Activated T-helper 17 cell treated with anti-CD3 and anti-CD28 coated beads, Interleukin-2, amount 50 U/mL, for 72 hours (primary cell): Measurements from ENCODE around the gene SIRPB1. TPM values are rescaled to one million over a fixed set of nuclear protein-coding genes. Genes with fewer than 3 reads are reported as not detected.
"Not testable (repeated sequence)": the region's sequence is repeated elsewhere in the genome, so short reads cannot be mapped to it uniquely, and the experiment has no call there.

Experiments
- ATAC-seq: fragments of 150-1000 bp; cut with Tn5 transposase; replicated peaks from 2 replicates; pipeline ENCODE4 v1.10.0; 2021; ENCODE audit warnings: mild to moderate bottlenecking, moderate library complexity
- H3K27ac Mint-ChIP-seq: one replicate; pipeline ENCODE4 v1.8.0; 2022; ENCODE audit warnings: mixed read lengths
- H3K27me3 Mint-ChIP-seq: one replicate; pipeline ENCODE4 v1.8.0; 2022; ENCODE audit warnings: mixed read lengths
- H3K36me3 Mint-ChIP-seq: one replicate; pipeline ENCODE4 v1.8.0; 2022; ENCODE audit warnings: low read depth, mild to moderate bottlenecking, mixed read lengths
- H3K4me1 Mint-ChIP-seq: one replicate; pipeline ENCODE4 v1.8.0; 2022; ENCODE audit warnings: mixed read lengths
- H3K4me3 Mint-ChIP-seq: one replicate; pipeline ENCODE4 v1.8.0; 2022; ENCODE audit warnings: mild to moderate bottlenecking, mixed read lengths
- H3K9me3 Mint-ChIP-seq: one replicate; pipeline ENCODE4 v1.8.0; 2022; ENCODE audit warnings: mixed read lengths
- total RNA-seq, 2 donors: library from RNA; stranded (reverse); gene quantifications; one replicate each; pipeline ENCODE4 v1.2.3, GENCODE V29; 2022

SIRPB1 gene
- total RNA-seq, 2 donors from 2014 or later = 0.24 to 1.1 TPM

DNA sequence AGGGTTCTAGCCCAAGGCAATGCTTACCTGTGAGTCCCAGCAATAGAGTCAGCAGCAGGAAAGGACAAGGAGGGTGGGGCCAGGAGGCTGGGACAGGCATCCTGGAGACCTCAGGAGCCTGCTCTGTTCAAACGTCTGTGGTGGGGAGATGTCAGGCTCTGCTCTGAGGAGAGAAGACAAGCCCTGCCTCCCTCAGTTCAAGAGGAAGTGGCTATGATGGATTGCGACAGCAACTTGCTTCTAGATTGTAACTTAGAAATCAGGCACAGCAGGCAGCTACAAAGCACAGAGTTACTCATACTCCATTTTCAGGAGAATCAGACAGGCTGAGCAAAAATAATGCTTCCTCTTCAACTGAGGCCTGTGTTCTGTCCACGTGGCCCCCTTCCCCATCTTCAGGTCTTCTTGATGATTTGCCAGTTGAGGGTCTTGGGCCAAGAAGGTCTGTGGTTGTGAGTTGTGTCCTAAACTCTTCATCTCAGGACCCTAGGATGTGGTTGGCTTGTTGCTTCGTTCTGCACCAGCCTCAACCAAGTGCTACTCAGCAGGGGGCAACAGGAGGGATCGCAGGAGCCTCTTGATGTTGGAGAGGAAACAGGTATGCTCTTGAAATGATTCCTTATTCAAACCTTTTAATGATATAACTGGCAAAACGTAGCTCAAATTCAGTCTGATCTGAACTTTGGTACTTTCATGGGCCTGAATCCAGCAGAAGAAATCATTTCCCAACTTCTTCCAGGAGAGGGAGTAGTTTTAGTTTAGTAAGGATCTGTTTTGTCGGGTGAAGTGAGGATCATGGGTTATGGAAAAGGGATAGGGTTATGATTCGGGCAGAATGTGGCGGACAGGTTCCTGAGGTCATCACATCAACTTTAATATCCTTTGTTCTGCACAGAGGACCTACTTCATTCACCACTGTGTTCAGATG lies 31.0 kb downstream of the SIRPB1 start:
- no peak overlapping the region for H3K27ac Mint-ChIP-seq
- ATAC-seq = no peak
- H3K36me3 Mint-ChIP-seq = no peaks in the 10 kb centered on the region
- H3K9me3 Mint-ChIP-seq = no peaks in the 10 kb centered on the region
- no peaks in the 10 kb centered on the region for H3K27me3 Mint-ChIP-seq
- no peak overlapping the region for H3K4me3 Mint-ChIP-seq
- H3K4me1 Mint-ChIP-seq = no peaks in the 10 kb centered on the region

DNA sequence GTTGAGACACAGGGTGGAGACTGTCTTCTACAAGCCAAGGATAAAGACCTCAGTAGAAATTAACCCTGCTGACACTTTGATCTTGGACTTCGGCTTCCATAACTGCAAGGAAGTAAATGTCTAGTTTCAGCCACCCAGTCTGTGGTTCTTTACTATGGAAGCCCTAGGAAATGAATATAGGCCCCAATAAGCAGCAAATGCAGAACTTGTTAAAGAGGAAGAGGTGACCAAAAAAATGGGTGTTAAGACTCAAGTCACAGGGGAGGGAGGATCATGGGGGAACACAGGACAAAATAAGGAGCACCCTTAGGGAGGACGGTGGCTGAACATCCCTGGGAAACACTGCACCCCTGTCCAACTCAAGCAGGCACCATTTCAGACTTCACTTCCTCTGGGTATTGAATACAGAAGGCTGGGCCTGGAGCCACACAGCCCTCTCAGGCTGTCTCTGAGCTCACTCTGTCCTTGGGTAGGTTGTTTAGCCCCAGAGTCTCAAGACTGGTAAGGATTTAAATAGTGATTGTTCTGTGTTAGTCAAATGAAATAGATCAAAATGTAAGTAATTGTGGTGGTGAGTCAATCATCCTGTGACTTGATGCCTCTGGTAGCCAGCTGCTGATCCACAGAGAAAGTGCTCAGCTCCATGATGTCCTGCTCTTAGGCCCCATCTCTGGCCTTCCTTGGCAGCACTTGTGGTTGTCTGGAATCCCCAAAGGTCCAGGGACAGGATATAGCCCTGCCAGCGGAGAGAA lies 31.9 kb downstream of the SIRPB1 start:
- no peak for ATAC-seq
- no peaks in the 10 kb centered on the region for H3K4me1 Mint-ChIP-seq
- H3K27ac Mint-ChIP-seq = no peak overlapping the region
- H3K36me3 Mint-ChIP-seq = no peaks in the 10 kb centered on the region
- H3K27me3 Mint-ChIP-seq = no peaks in the 10 kb centered on the region
- no peaks in the 10 kb centered on the region for H3K9me3 Mint-ChIP-seq
- H3K4me3 Mint-ChIP-seq = no peak overlapping the region

DNA sequence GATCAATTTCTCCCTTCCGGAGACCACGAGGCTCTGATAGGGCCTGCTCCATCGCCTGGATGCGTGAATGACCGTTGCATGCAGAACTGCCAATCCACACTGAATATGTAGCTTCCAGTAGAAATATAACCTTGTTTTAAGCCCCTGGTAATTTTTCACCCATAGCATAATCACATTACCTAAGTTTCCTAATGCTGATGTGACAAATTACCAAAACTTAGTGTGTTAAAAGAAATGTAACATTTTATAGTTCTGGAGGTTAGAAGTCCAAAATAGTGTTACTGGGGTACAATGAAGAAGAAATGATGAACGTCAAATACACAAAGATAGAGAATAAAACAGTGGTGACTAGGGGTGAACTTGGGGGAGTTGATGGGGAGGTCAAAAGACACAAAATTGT lies 40.3 kb downstream of the SIRPB1 start:
- Mint-ChIP-seq H3K9me3 (no peaks in the 10 kb centered on the region), H3K4me3 (no peak overlapping the region), H3K27me3 (no peaks in the 10 kb centered on the region), H3K27ac (no peak overlapping the region), H3K4me1 (no peaks in the 10 kb centered on the region), H3K36me3 (no peaks in the 10 kb centered on the region)
- ATAC-seq = no peak

DNA sequence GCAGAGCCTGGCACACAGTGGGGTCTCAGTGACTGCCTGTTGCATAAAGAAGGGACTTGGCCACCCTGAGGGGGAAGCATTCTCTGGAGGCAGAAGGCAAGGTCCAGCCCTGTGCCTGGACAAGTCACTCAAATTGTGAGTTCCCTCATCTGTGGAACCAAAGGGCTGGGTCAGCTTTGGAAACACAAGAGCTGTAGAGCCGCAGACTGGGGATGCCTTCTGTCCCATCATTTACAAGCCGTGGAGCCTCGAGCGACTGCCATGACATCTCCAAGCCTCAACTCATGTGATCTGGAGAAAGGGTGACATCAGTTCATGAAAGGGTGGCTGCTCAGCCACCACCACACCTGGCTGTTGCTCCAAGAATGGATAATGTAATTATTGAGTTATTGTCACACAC lies 41.9 kb downstream of the SIRPB1 start:
- Mint-ChIP-seq H3K27me3 (no peaks in the 10 kb centered on the region), H3K9me3 (no peaks in the 10 kb centered on the region), H3K36me3 (no peaks in the 10 kb centered on the region), H3K27ac (no peak overlapping the region), H3K4me3 (no peak overlapping the region), H3K4me1 (no peaks in the 10 kb centered on the region)
- no peak for ATAC-seq

DNA sequence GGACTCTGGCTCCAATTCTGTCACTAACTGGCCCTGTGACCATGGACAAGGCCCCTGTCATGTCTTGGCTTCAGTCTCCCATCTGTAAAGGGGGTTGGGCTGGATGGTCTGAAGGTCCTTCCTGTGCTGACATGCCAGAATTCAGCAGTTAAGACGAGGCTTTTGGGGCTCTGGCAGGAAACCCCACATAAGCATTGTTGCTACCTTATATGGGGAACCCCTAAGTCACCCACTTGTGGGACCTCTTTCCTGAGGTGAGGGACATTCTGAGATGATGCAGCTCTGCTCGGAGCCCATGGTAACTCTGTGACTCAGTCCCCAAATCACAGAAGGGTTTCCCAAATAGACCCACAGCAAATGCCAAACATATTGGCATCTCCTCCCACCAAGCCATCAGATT lies 42.5 kb downstream of the SIRPB1 start:
- H3K4me1 Mint-ChIP-seq, H3K4me3 Mint-ChIP-seq, H3K27me3 Mint-ChIP-seq, H3K36me3 Mint-ChIP-seq, H3K27ac Mint-ChIP-seq, ATAC-seq, H3K9me3 Mint-ChIP-seq: not testable (repeated sequence)

DNA sequence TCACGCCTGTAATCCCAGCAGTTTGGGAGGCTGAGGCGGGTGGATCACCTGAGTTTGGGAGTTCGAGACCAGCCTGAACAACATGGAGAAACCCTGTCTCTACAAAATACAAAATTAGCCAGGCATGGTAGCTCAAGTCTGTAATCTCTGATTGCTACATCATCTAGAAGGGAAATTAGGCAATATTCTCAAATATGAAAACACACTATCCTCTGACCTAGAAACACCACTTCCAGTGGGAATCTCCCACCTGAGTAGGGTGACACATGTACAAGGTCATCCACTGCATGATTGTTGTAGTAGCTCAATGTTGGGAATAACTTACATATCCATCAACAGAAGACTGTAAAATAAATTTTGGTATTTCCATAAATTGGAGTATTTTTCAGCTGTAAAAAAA lies 43.2 kb downstream of the SIRPB1 start:
- Mint-ChIP-seq H3K4me1 (no peaks in the 10 kb centered on the region), H3K27ac (no peak overlapping the region), H3K36me3 (no peaks in the 10 kb centered on the region), H3K27me3 (no peaks in the 10 kb centered on the region), H3K4me3 (no peak overlapping the region), H3K9me3 (no peaks in the 10 kb centered on the region)
- ATAC-seq = no peak

DNA sequence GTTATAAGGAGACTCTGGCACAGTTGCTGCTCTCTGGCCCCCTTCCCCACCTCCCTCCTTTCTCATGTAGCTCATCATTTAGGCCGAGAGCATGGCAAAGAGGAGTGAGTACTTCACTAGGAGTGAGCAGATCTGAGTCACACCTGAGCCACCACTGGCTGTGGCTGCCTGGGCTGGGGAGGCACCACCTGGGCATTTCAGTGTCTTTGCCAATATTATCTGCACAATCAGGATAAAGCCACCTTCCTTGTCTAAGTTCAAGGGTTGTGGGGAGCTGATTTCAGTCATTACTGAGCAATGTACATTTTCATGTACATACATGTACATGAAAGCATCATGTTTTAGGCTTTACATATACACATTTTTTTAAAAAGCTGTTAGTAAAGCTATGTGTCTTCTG lies 43.8 kb downstream of the SIRPB1 start:
- H3K27ac Mint-ChIP-seq, H3K9me3 Mint-ChIP-seq, H3K27me3 Mint-ChIP-seq, H3K4me1 Mint-ChIP-seq, H3K4me3 Mint-ChIP-seq, H3K36me3 Mint-ChIP-seq: not testable (repeated sequence)
- peak; percentile 77 for ATAC-seq

DNA sequence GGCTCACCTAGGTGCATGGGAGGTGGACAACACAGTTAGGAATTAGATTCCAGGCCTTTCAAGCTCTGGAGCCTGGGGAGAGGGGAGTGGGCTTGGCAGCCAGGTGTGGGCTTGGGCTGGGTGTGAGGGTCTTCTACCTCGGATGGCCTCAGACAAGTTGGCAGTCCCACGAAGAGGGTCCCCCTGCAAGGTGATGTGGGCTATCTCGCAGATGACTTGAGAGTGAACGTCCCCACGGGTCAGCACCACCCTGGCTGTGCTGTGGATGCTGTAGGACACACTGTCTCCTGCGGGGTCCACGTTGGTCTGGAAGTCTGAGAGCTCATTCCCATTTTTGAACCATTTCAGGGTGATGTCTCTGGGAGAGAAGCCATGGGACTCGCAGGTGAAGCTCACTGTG lies 48.2 kb downstream of the SIRPB1 start:
- not testable (repeated sequence) for ATAC-seq

More for the DNA sequence above, 48.2 kb downstream of the SIRPB1 start:
- not testable (repeated sequence) for H3K4me1 Mint-ChIP-seq, H3K4me3 Mint-ChIP-seq, H3K9me3 Mint-ChIP-seq, H3K27me3 Mint-ChIP-seq, H3K27ac Mint-ChIP-seq, H3K36me3 Mint-ChIP-seq

Other genes starting within 250 kb of the SIRPB1 start
- gene FKBP1A, start 227.0 kb downstream of the SIRPB1 start, total RNA-seq = 100 to 1,000 TPM; 178 to 294 TPM
- gene NSFL1C, start 153.2 kb downstream of the SIRPB1 start, total RNA-seq = 10 to 100 TPM; 29.2 to 51.5 TPM
- gene SIRPB2, start 128.6 kb downstream of the SIRPB1 start, total RNA-seq = not detected
- not detected for gene SIRPD, start 62.3 kb downstream of the SIRPB1 start, total RNA-seq
- 10 to 100 TPM; 32.0 to 62.9 TPM for gene SIRPG, start 37.8 kb upstream of the SIRPB1 start, total RNA-seq